Thyroid gland (tissue), 4 donors: ENCODE data around the gene RREB1. TPM values are rescaled to one million over a fixed set of nuclear protein-coding genes. Genes with fewer than 3 reads are reported as not detected.

ENCODE experiments used
- DNase-seq, 2 donors: peaks; one replicate each; pipeline ENCODE4 v3.0.0-alpha.2; 2019
- H3K27ac ChIP-seq, 3 donors: fragments of 200-600 bp; sonication (generic); 1 replicate in 2 of 3; 2 replicates in 1 of 3; pipeline ENCODE4 v1.5.1; 2016 to 2019; ENCODE audit warnings: mild to moderate bottlenecking in 1 of 3, moderate library complexity in 1 of 3
- H3K27me3 ChIP-seq: fragments of 200-600 bp; sonication (generic); one replicate; pipeline ENCODE4 v1.5.1; 2019
- H3K36me3 ChIP-seq, 2 donors: fragments of 200-600 bp; sonication (generic); one replicate each; pipeline ENCODE4 v1.5.1; 2016 to 2019
- H3K4me1 ChIP-seq, 2 donors: fragments of 200-600 bp; sonication (generic); one replicate each; pipeline ENCODE4 v1.5.1; 2017 to 2019
- H3K4me3 ChIP-seq, 3 donors: fragments of 200-600 bp; sonication (generic); replicated peaks in 1 of 3; 1 replicate in 2 of 3; 2 replicates in 1 of 3; pipeline ENCODE4 v1.5.1; 2016; ENCODE audit warnings: mild to moderate bottlenecking in 1 of 3
- H3K9me3 ChIP-seq: fragments of 200-600 bp; sonication (generic); one replicate; pipeline ENCODE4 v1.5.1; 2017
- CTCF ChIP-seq, 6 experiments: fragments of 200-600 bp in 3 of 6; fragments of 450-650 bp in 3 of 6; sonication (generic) in 3 of 6; IDR thresholded peaks; one replicate each; pipeline ENCODE4 v1.5.1; 2016 to 2019; ENCODE audit warnings: antibody characterized with exemption in 6 of 6, mild to moderate bottlenecking in 2 of 6, inconsistent platforms in 1 of 6, moderate library complexity in 1 of 6
- POLR2A ChIP-seq, 2 donors: fragments of 450-650 bp; IDR thresholded peaks; one replicate each; pipeline ENCODE4 v1.6.1; 2017; ENCODE audit warnings: antibody characterized with exemption in 2 of 2, mild to moderate bottlenecking in 2 of 2, moderate library complexity in 1 of 2
- WGBS, 2 donors: methylation state at CpG; one replicate each; pipeline ENCODE4 v1.1.5; 2017; 5-methylcytosine and 5-hydroxymethylcytosine counted together
- intact Hi-C: fragments of 100-400 bp; cut with DNase I; formaldehyde crosslinking; loops from one replicate; pipeline ENCODE4 v1.15.1; 2023
- total RNA-seq, 4 donors: library from RNA; depleted of rRNA; stranded (reverse); fragments of >200 nt; gene quantifications; one replicate each; pipeline ENCODE4 v1.2.3, GENCODE V29; 2016

The RREB1 gene
- total RNA-seq, 4 donors from 2014 or later: 48.0 to 91.3 (median 57.1) TPM

- H3K36me3 ChIP-seq: no peaks in the 10 kb centered on the region
- intact Hi-C loops: no loop called here
- H3K27me3 ChIP-seq: no peaks in the 10 kb centered on the region
- DNase-seq: no peak
- TF ChIP-seq CTCF (IDR thresholded peaks at IDR 0.05) (no peak), POLR2A (IDR thresholded peaks at IDR 0.05) (no peak)
- H3K4me1 ChIP-seq: peaks cover 15 to 34% of the 10 kb centered on the region in 2 donors
- H3K27ac ChIP-seq: peak overlapping the region in 2 of 3 donors; percentile 7 to 32
- H3K4me3 ChIP-seq: no peak overlapping the region
- 52 to 54% methylated on average over 2 of the region's 2 CpGs for WGBS, 2 donors
- no peaks in the 10 kb centered on the region for H3K9me3 ChIP-seq
Measured at GRCh38 chr6:7124636-7125035, 16.9 kb downstream of the RREB1 start.

GRCh38 chr6:7125290-7125689, 17.5 kb downstream of the RREB1 start:
- H3K9me3 ChIP-seq: no peaks in the 10 kb centered on the region
- no peak overlapping the region for H3K4me3 ChIP-seq
- H3K36me3 ChIP-seq: no peaks in the 10 kb centered on the region
- intact Hi-C loops: no loop called here
- H3K27me3 ChIP-seq: no peaks in the 10 kb centered on the region
- 76 to 80% methylated on average over 1 of the region's 1 CpG for WGBS, 2 donors
- no peak for DNase-seq
- peak overlapping the region in 2 of 3 donors; percentile 7 to 32 for H3K27ac ChIP-seq
- TF ChIP-seq CTCF (IDR thresholded peaks at IDR 0.05): no peak
- TF ChIP-seq POLR2A (IDR thresholded peaks at IDR 0.05): no peak
- peaks cover 15 to 41% of the 10 kb centered on the region in 2 donors for H3K4me1 ChIP-seq

GRCh38 chr6:7126754-7127153, 19.0 kb downstream of the RREB1 start:
- no peaks in the 10 kb centered on the region for H3K9me3 ChIP-seq
- no peak overlapping the region for H3K4me3 ChIP-seq
- intact Hi-C loops: no loop called here
- no peak for DNase-seq
- H3K4me1 ChIP-seq: peaks cover 8 to 44% of the 10 kb centered on the region in 2 donors
- no peak overlapping the region for H3K27ac ChIP-seq
- H3K36me3 ChIP-seq: no peaks in the 10 kb centered on the region
- TF ChIP-seq POLR2A (IDR thresholded peaks at IDR 0.05): no peak
- no peak for TF ChIP-seq CTCF (IDR thresholded peaks at IDR 0.05)
- WGBS, 2 donors: 77 to 84% methylated on average over 4 of the region's 4 CpGs
- no peaks in the 10 kb centered on the region for H3K27me3 ChIP-seq

- Histone ChIP-seq H3K4me3 (no peak overlapping the region), H3K27ac (no peak overlapping the region), H3K36me3 (no peaks in the 10 kb centered on the region), H3K4me1 (peaks cover 7 to 48% of the 10 kb centered on the region in 2 donors), H3K27me3 (no peaks in the 10 kb centered on the region), H3K9me3 (no peaks in the 10 kb centered on the region)
- 83 to 90% methylated on average over 5 of the region's 5 CpGs for WGBS, 2 donors
- intact Hi-C loops: no loop called here
- TF ChIP-seq POLR2A (IDR thresholded peaks at IDR 0.05): no peak
- no peak for TF ChIP-seq CTCF (IDR thresholded peaks at IDR 0.05)
- DNase-seq: no peak
Measured at GRCh38 chr6:7127680-7128079, 19.9 kb downstream of the RREB1 start.

- H3K4me1 ChIP-seq: peaks cover 7 to 43% of the 10 kb centered on the region in 2 donors
- intact Hi-C loops: no loop called here
- DNase-seq: peak; percentile 32 to 45
- WGBS, 2 donors: 76 to 78% methylated on average over 6 of the region's 6 CpGs
- H3K9me3 ChIP-seq: no peaks in the 10 kb centered on the region
- TF ChIP-seq POLR2A (IDR thresholded peaks at IDR 0.05) (no peak), CTCF (IDR thresholded peaks at IDR 0.05) (no peak)
- no peaks in the 10 kb centered on the region for H3K27me3 ChIP-seq
- peak overlapping the region; percentile 3 to 64 (median 19) for H3K27ac ChIP-seq
- H3K4me3 ChIP-seq: no peak overlapping the region
- no peaks in the 10 kb centered on the region for H3K36me3 ChIP-seq
Measured at GRCh38 chr6:7129360-7129759, 21.6 kb downstream of the RREB1 start.
